AG04450 (cell line): ENCODE measurements around the gene OAS3. TPM values are rescaled to one million over a fixed set of nuclear protein-coding genes. Genes with fewer than 3 reads are reported as not detected.
A peak's percentile ranks its signal among the peaks of the same experiment; 100 is the strongest.

Source experiments
- CTCF ChIA-PET: fragments of 300-600, 350-600 bp; formaldehyde crosslinking; extraction: SDS; loops from one replicate; lab custom pipeline; 2022; ENCODE audit warnings: antibody characterized with exemption, inconsistent platforms; lab: Charles Lee
- POLR2A ChIA-PET: fragments of 350-600 bp; formaldehyde crosslinking; extraction: SDS; loops from one replicate; lab custom pipeline; 2021; ENCODE audit warnings: antibody characterized with exemption, inconsistent platforms; lab: Yijun Ruan, JAX
- DNase-seq: peaks from one replicate; pipeline ENCODE4 v3.0.0-alpha.2; 2011; ENCODE audit warnings: low read depth, low spot score
- H3K27ac ChIP-seq: one replicate; pipeline ENCODE4 v1.5.1; 2012; ENCODE audit warnings: low read depth, low read length, control low read depth
- H3K27me3 ChIP-seq: one replicate; pipeline ENCODE4 v1.6.0; 2012; ENCODE audit warnings: low read length; ENCODE audit not compliant: control insufficient read depth, insufficient read depth
- H3K4me3 ChIP-seq: 2 replicates; pipeline ENCODE4 v1.5.1; 2011; ENCODE audit warnings: mild to moderate bottlenecking, low read depth, low read length, control low read depth
- H3K9me3 ChIP-seq: 2 replicates; pipeline ENCODE4 v1.5.1; 2012; ENCODE audit warnings: low read length; ENCODE audit not compliant: control insufficient read depth, insufficient read depth
- polyA plus RNA-seq: library from polyadenylated mRNA; depleted of rRNA; stranded (reverse); fragments of >200 nt; gene quantifications from 2 replicates; pipeline ENCODE4 v1.2.3, GENCODE V29; 2011
- TF ChIP-seq, protein P1 (sequence below): IDR thresholded peaks from 2 replicates; pipeline ENCODE4 v1.5.1; 2011; ENCODE audit warnings: low read depth, low read length, control low read depth, inconsistent platforms

The OAS3 gene
- polyA plus RNA-seq, 1 experiment: 8.5 TPM

GRCh38 chr12:112932485-112933128, 5.7 kb upstream of the OAS3 start:
- Histone ChIP-seq H3K4me3 (no peak overlapping the region), H3K27ac (no peak overlapping the region), H3K9me3 (no peaks in the 10 kb centered on the region), H3K27me3 (peaks cover 2% of the 10 kb centered on the region)
- no peak for DNase-seq
- TF ChIP-seq, protein P1, sequence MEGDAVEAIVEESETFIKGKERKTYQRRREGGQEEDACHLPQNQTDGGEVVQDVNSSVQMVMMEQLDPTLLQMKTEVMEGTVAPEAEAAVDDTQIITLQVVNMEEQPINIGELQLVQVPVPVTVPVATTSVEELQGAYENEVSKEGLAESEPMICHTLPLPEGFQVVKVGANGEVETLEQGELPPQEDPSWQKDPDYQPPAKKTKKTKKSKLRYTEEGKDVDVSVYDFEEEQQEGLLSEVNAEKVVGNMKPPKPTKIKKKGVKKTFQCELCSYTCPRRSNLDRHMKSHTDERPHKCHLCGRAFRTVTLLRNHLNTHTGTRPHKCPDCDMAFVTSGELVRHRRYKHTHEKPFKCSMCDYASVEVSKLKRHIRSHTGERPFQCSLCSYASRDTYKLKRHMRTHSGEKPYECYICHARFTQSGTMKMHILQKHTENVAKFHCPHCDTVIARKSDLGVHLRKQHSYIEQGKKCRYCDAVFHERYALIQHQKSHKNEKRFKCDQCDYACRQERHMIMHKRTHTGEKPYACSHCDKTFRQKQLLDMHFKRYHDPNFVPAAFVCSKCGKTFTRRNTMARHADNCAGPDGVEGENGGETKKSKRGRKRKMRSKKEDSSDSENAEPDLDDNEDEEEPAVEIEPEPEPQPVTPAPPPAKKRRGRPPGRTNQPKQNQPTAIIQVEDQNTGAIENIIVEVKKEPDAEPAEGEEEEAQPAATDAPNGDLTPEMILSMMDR: no peak
- CTCF ChIA-PET: interaction anchor here (0.5 kb wide), 1 partner anchor 33 kb away, joined by 4 read pairs; no protein-coding TSS in a partner anchor
- POLR2A ChIA-PET: no interaction called here

- Histone ChIP-seq H3K4me3 (no peak overlapping the region), H3K9me3 (no peaks in the 10 kb centered on the region), H3K27ac (no peak overlapping the region), H3K27me3 (peaks cover 2% of the 10 kb centered on the region)
- POLR2A ChIA-PET: no interaction called here
- DNase-seq: no peak
- TF ChIP-seq, protein P1: no peak
- CTCF ChIA-PET: interaction anchor here (0.5 kb wide), 1 partner anchor 33 kb away, joined by 4 read pairs; no protein-coding TSS in a partner anchor
Observed at GRCh38 chr12:112933129-112933505, 5.2 kb upstream of the OAS3 start.

- no peak for DNase-seq
- H3K27me3 ChIP-seq: peaks cover 2% of the 10 kb centered on the region
- TF ChIP-seq, protein P1: no peak
- H3K4me3 ChIP-seq: no peak overlapping the region
- H3K27ac ChIP-seq: no peak overlapping the region
- ChIA-PET CTCF (no interaction called here), POLR2A (no interaction called here)
- no peaks in the 10 kb centered on the region; the same call in 1 of the 2 replicates for H3K9me3 ChIP-seq
Observed at GRCh38 chr12:112936264-112936663, 2.0 kb upstream of the OAS3 start.

DNA sequence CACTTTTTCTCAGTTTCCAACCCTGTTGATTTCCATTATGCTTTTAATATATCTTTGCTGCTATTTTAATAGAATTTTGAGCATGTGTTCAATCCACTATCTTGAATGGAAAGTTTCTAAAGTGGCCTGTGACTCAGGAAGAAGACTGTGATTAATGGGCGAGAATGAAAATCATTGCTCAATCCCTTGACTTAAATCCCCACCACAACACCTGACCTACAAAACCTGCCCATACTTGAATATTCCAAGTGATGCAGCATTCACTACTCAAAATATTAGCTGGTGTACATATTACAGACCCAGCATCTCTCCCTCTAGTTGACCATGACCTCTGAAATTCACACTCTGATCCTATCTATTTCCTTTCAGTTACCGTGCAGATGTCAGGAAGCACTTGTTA, 1.3 kb upstream of the OAS3 start:
- ChIA-PET POLR2A (no interaction called here), CTCF (no interaction called here)
- Histone ChIP-seq H3K4me3 (no peak overlapping the region), H3K27me3 (peaks cover 2% of the 10 kb centered on the region), H3K9me3 (no peaks in the 10 kb centered on the region; the same call in 1 of the 2 replicates), H3K27ac (no peak overlapping the region)
- TF ChIP-seq, protein P1: no peak
- no peak for DNase-seq

- no peak overlapping the region for H3K27ac ChIP-seq
- H3K27me3 ChIP-seq: peaks cover 2% of the 10 kb centered on the region
- DNase-seq: no peak
- H3K4me3 ChIP-seq: peak overlapping the region; percentile 77
- ChIA-PET CTCF (no interaction called here), POLR2A (no interaction called here)
- no peaks in the 10 kb centered on the region; the same call in 1 of the 2 replicates for H3K9me3 ChIP-seq
- TF ChIP-seq, protein P1: no peak
Observed at GRCh38 chr12:112938751-112939150, 477 bp downstream of the OAS3 start.
